PC-3 (cell line): ENCODE measurements around the gene KIF5A.

Experiments
- EZH2 ChIP-seq: fragments of 300-600 bp; sonication (generic); IDR thresholded peaks from one replicate; pipeline ENCODE4 v1.6.1; 2017; ENCODE audit warnings: antibody characterized with exemption, mild to moderate bottlenecking, low read length; ENCODE audit not compliant: unreplicated experiment
- TF ChIP-seq, protein P1 (sequence below): fragments of 300-600 bp; sonication (generic); conservative IDR thresholded peaks from 2 replicates; pipeline ENCODE4 v1.5.1; 2017; ENCODE audit warnings: antibody characterized with exemption, low read depth, mild to moderate bottlenecking, low read length

GRCh38 chr12:57581802-57582201, 32.0 kb downstream of the KIF5A start:
- TF ChIP-seq, protein P1, sequence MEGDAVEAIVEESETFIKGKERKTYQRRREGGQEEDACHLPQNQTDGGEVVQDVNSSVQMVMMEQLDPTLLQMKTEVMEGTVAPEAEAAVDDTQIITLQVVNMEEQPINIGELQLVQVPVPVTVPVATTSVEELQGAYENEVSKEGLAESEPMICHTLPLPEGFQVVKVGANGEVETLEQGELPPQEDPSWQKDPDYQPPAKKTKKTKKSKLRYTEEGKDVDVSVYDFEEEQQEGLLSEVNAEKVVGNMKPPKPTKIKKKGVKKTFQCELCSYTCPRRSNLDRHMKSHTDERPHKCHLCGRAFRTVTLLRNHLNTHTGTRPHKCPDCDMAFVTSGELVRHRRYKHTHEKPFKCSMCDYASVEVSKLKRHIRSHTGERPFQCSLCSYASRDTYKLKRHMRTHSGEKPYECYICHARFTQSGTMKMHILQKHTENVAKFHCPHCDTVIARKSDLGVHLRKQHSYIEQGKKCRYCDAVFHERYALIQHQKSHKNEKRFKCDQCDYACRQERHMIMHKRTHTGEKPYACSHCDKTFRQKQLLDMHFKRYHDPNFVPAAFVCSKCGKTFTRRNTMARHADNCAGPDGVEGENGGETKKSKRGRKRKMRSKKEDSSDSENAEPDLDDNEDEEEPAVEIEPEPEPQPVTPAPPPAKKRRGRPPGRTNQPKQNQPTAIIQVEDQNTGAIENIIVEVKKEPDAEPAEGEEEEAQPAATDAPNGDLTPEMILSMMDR: no peak
- no peak for TF ChIP-seq EZH2
